Testis (tissue), 2 donors: ENCODE data around the gene ADM2.

Experiments used
- POLR2A ChIP-seq: fragments of 450-650 bp; IDR thresholded peaks from one replicate; pipeline ENCODE4 v1.6.1; 2017; ENCODE audit warnings: antibody characterized with exemption, mild to moderate bottlenecking, moderate library complexity
- TF ChIP-seq, protein P1 (sequence below), 3 experiments: fragments of 450-650 bp in 2 of 3; fragments of 200-600 bp in 1 of 3; sonication (generic) in 1 of 3; IDR thresholded peaks; one replicate each; pipeline ENCODE4 v1.5.1; 2016 to 2019; ENCODE audit warnings: antibody characterized with exemption in 3 of 3, mild to moderate bottlenecking in 2 of 3, moderate library complexity in 1 of 3

- TF ChIP-seq, protein P1, sequence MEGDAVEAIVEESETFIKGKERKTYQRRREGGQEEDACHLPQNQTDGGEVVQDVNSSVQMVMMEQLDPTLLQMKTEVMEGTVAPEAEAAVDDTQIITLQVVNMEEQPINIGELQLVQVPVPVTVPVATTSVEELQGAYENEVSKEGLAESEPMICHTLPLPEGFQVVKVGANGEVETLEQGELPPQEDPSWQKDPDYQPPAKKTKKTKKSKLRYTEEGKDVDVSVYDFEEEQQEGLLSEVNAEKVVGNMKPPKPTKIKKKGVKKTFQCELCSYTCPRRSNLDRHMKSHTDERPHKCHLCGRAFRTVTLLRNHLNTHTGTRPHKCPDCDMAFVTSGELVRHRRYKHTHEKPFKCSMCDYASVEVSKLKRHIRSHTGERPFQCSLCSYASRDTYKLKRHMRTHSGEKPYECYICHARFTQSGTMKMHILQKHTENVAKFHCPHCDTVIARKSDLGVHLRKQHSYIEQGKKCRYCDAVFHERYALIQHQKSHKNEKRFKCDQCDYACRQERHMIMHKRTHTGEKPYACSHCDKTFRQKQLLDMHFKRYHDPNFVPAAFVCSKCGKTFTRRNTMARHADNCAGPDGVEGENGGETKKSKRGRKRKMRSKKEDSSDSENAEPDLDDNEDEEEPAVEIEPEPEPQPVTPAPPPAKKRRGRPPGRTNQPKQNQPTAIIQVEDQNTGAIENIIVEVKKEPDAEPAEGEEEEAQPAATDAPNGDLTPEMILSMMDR (IDR thresholded peaks at IDR 0.05) = no peak
- no peak for TF ChIP-seq POLR2A
These were observed 5.7 kb upstream of the ADM2 start for GRCh38 chr22:50475652-50476002.
